HL-60/S4 treated with phorbol 12-myristate 13-acetate at 8.2 ng/mL for 4 days and 3 days (cell line): Measurements from ENCODE around the gene NUTM2A.
"Not testable (repeated sequence)": the region's sequence is repeated elsewhere in the genome, so short reads cannot be mapped to it uniquely, and the experiment has no call there.

ENCODE experiments used
- in situ Hi-C: fragments of 300-500 bp; cut with MboI; formaldehyde crosslinking; loops from 2 replicates; pipeline ENCODE4 v1.15.0; 2022; ENCODE audit warnings: low sequenced_read_pairs

Gene NUTM2A

GRCh38 chr10:87248818-87249353 is 23.6 kb downstream of the NUTM2A start:
- in situ Hi-C loops = not testable (repeated sequence)

DNA sequence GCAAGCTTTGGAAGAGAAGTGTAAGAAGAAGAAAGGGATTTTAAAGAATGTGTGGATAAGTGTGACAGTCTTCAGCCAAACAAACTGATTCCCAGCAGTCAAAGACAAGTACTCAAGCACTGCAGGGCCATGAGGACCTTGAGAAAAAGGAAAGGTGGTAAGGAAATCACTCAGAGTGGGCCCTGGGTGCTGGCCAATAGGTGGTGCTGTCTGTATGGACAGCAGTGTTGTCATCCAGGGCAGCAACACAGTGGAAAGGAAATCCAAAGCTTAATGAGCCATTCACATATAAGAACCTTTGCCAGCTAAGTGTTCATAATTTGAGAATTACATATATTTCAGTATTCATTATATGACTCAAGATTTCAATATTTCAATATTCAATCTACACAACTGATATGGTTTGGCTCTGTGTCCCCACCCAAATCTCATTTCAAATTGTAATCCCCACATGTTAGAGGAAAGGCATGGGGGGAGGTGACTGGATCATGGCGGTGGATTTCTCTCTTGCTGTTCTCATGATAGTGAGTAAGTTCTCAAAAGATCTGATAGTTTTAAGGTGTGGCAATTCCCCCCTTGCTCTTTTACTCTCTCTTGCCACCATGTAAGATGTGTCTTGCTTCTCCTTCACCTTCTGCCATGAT is 55.6 kb downstream of the NUTM2A start:
- in situ Hi-C loops = not testable (repeated sequence)
